Measurements from ENCODE around the gene TMED4.

The TMED4 gene

DNA sequence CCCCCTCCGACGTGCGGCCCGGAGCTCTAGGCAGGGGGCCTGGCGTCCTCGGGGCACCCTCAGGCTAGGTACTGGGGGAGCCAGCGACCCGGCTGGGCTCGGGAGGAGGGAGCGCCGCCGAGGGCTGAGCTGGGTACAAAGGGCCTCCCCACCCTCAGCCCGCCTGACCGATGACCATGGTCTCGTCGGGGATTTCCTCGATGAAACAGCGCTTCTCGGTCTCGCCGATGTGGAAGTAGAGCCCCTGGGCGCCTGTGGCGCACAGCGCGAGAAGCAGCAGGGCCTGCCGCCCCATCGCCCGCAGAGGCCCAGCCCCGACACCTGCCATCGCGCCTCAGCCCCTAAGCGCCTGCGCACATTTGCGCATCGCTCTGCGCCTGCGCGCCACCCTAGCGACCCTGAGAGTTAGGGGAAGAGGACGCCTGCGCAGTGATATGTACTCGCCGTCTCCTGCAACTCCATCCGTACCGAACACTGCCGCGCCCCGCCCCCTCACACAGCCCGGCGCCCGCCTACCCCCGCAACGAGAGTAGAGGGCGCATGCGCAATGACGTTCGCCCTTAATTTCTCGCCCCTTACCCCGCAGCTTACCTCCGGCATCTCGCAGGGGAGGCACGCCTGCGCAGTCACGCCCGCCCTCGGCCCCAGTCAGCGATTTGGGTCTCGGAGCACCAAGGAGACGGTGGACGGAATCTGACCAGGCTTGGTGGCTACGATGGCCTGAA lies at the start of gene TMED4:
Gene TMED4, minus strand, starts transcription at position 353 of the 725 bp plus-strand sequence. Its CDS starts 25 bp downstream, at position 328.
- peak; percentile 100 for DNase-seq

DNA sequence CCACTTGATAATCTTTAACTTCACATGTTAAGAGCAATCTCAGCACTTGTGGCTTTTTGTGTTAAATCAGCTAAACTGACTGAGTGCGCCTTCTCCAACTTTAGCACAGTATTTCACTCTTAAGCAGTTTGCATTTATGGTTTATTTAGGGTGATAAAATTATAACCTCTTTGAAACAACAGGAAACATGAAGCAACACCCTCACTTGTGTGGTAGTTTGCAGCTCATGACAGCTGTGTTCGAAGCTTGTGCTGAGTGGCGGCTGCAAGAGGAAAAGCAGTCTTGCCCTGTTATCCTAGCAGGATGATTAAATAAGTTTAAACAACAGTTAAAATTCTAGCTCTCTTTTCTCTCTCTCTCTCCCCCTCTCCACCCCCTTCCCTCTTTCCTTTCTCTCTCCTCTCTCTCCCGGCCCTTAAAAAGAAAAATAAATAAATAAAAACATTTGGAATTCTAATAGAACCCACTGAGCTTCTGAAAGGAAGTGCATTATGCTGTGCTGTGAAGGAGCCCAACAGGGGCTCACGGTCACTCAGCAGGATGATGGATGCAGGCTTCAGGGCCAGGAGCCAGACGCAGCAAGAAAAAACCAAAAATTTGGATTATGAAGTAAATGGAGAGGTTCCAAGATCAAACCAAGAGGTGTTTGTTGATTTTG lies 49.6 kb upstream of the TMED4 start:
- peak; percentile 34 to 70 for DNase-seq

DNA sequence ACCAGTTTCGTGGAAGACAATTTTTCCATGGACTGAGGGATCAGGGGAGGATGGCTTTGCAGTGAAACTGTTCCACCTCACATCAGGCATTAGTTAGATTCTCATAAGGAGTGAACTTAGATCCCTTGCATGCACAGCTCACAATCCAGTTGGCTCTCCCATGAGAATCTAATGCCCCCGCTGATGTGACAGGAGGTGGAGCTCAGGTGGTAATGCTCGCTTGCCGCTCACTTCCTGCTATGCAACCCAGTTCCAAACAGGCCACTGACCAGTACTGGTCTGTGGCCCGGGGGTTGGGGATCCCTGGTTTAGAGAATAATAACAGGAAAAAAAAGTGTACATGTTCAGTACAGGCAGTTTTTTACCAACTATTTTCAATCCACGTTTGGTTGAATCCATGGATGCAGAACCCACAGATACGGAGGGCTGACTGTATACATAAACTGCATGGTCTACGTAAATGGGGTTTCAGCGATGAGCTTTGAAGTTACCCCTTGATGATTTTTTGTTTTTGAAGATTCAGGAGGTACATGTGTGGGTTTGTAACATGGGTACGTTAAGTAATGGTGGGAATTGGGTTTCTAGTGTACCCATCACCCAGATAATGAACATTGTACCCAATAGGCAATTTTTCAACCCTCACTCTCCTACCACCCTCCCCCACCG lies 48.9 kb upstream of the TMED4 start:
- no peak for DNase-seq

DNA sequence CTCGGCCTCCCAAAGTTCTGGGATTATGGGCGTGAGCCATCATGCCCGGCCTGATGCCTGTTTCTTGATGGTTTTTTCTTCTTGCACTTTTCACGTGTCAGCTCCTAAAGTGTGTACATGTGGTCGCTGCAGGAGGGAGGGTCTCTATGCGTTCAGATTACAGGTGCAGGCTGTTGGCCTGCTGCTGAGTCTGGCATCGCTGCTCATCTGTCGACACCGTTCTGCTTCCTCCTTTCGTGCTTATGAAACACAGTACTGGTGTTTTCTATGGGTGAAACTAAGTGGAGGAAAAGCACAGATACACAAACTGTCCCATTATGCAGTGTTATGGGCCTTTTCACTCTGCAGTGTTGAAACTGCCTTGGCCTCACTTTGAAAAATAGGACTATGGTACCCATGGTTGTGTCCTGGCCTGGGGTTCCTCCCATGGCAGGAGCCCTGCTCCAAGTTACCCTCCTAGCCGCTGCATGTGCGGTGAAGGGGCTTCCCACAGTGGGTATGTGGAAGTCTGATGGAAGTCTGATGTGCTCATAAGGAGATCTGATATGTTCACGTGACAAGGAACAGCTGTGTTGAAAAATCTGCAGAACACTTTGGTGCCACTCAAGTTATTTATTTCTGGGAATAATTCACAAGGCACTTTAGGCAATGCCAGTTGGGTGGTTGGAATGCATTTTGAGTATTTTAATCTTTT lies 47.9 kb upstream of the TMED4 start:
- no peak for DNase-seq

DNA sequence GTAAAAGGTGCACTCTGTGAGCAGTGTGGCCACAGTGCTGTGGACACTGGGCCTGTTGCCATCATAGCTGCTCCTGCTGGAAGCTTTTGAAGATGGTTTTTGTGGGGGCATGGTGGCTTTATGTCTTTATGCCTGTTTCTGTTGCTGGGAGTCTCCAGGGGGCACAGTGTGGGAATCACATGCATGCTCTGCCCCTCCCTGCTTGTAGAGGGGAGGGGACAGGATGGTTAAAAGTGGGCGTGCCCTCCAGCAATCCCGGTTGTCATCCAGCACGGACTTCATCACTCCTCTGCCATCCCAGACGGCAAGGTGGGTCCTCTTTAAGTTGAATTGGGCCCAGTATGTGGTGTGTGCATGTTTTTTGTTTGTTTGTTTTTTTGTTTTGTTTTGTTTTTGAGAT lies 44.6 kb upstream of the TMED4 start:
- DNase-seq: no peak

DNA sequence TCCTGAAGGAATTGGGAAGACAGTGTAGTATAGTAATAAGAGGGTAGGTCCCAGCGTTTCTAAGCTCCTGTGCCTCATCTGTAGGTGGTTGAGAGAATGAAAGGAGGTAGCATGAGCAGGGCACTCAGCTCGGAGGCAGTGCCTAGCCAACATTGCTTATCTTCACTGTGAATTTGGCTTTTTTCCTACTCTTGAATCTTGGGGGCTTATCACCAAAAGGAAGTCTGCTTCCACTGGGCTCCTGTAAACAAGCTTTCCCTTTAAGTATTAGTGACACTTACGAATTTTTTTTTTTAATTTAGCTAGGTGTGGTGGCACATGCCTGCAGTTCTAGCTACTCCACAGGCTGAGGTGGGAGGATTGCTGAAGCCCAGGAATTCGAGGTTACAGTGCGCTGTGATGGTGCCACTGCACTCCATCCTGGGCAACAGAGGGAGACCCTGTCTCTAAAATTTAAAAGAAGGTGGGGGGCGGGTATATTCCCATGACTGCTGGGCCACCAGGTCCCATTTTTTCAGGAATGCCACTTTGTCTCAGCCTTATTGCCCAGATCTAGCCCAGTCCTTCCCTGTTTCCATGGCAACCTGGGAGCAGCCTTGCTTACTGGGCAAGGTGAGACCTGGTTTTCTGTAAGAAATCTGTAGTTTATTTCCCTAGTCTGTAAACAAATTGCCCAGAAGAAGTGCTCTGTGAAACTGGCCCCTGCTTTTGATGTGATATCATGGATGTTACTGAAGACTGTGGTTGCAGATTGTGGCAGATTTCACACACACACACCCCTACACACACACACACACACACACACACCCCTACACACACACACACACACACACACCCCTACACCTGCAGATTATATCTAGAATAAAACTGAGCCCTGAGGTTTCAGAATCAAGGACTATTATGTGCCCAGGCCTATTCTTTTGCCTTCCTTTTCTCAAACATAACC lies 43.8 kb upstream of the TMED4 start:
- peak in 1 of 2 donors; percentile 54 for DNase-seq

DNA sequence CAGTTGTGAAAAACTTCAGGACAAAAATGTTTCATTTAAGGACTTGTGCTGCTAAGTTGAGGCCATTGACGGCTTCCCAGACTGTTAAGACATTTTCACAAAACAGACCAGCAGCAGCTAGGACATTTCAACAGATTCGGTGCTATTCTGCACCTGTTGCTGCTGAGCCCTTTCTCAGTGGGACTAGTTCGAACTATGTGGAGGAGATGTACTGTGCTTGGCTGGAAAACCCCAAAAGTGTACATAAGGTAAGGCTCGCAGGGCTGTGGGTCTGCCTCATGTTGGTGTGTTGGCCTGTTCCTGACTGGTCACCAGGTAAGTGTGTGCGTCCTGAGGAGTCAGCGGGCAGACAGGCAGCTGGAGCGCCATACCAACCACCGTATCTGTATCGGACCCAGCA lies 42.3 kb upstream of the TMED4 start:
- no peak for DNase-seq

DNA sequence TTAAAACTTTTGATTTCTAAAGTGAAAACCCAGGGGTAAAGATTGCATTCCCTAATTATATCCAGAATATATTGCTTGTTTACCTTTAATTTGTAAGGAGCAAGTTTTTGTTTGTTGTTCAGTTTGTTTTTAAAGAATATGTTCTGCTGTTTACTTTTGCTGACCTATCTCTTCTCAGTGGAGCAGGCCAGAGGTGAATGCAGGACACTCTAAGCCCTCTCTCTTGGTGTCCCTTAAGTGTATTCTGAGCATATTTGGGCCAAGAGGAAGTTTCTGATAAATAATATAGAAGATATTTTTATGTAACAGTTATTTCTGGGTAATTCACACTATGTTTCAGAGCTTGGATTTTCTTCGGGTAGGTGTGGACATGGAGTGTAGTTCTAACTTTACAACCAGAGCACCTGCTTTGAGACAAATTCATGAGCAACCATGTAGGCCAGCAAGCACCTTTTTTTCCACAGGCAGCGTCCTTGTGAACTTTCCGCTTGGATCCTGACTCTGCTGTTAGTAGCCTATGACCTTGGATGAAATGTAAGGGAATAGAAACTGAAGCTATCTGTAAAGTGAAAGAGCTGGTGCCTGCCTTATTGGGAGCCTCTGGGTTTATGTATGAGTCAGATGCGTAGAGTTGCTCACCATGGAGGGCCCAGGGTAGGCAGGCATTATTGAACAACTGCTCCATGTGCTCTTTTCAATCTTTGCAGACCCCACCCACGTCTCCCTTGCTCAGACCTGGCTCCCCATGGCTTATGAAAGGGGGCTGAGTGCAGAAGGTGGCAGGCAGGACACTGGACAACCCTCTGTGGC lies 40.5 kb upstream of the TMED4 start:
- DNase-seq: peak in 1 of 2 donors; percentile 63

DNA sequence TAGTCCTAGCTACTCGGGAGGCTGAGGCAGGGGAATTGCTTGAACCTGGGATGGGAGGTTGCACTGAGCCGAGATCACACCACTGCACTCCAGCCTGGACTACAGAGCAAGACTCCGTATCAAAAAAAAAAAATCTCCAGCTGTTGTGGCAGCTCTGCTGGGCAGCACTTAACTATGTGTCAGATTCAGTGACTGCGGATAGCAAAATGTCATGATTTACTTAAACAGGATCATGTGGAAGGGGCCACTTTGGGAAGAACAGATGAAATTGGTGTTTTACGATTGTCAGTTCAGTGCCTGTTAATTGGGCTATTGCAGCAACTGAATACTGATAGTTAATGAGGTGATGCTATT lies 39.7 kb upstream of the TMED4 start:
- no peak for DNase-seq

DNA sequence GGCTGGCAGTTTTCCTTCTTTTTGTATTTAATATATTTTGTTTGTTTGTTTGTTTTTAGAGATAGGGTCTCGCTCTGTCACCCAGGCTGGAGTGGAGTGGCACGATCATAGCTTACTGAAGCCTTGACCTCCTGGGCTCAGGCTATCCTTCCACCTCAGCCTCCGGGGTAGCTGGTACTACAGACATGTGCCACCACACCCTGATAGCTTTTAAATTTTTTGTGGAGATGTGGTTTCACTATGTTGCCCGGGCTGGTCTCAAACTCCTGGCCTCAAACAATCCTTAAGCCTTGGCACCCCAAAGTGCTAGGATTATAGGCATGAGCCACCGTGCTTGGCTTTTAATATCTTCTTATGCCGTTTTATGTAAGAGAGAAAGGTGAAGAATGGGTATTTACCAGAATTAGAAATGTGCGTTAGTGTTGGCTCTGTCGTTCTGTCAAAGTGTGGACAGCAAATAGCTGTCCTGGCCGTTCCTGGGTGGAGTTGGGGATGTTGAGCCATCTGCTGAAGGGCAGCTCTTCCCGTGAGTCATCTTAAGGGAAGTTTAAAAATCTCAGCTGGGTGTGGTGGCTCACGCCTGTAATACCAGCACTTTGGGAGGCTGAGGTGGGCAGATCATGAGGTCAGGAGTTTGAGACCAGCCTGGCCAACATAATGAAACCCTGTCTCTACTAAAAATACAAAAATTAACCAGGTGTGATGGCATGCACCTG lies 39.2 kb upstream of the TMED4 start:
- DNase-seq: peak in 1 of 2 donors; percentile 50

DNA sequence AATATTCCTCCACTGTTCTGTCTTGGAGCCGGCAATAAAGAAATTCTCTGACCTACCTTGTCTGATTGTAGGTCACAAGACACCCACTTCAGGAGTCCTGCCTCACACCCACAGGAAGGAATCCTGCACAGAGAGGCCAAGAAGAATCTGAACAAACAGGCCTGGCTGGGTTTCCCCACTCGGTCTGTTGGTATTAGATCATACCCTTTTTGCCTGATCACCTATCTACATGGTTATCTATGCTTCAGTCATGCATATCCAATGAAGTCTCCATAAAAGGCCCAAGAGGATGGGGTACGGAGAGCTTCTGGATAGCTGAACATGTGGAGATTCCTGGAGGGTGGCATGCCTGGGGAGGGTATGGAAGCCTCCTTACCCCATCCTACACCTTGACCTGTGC lies 36.7 kb upstream of the TMED4 start:
- peak in 1 of 2 donors; percentile 63 for DNase-seq

DNA sequence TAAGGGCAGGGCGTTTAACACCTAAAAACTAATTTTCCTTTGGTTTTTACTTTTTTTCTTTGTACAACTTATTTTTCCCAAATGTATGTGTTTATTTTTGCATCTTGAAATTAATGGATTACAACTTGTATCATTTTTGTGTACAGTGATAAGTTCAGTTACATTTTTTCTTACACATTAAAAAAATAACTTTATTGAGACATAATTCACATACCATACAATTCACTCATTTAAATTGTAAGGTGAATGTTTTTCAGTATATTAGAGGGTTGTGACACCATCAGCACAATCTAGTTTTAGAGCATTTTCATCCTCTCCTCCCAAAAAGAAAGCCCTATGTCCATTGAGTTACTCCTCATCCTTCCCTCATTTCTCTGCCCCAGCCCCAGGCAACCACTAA lies 36.0 kb upstream of the TMED4 start:
- no peak for DNase-seq

DNA sequence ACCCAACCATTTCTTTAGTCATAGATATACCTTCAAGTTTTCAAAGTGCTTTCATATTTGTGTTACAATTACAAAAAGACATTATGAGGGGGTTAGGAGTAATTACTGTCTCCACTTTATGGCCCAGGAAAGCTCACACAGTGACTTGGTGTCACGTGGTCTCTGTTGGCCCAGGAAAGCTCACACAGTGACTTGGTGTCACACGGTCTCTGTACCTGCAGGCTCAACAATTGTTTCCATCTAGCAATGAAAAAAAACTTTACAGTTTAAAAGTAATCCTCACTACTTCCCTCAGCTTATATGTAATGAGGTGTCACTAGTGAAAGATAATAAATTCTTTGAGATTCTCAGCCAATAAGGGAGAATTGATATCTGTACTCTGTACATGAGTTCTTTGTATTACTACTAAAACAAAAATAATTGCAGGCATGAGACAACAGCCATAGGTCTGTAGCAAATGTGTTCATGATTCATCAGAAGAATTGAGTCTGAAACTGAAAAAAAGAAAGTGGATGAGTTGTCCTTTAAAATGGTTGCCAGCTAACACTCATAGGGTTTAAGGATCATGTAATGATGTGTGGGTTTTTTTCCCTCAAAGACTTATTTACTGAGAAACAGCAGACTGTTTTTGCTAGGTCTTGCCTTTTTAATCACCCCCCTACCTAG lies 35.3 kb upstream of the TMED4 start:
- no peak for DNase-seq

DNA sequence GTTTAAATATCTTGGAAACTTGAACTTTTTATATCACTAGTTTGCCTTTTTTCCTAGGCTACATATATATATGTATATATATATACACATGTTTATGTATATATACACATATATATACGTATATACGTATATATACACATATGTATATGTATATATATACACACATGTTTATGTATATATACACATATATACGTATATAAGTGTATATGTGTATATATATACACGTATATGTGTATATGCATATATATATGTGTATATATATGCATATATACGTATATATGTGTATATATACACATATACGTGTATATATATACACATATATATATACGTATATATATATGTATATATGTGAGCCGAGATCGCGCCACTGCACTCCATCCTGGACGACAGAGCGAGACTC lies 34.5 kb upstream of the TMED4 start:
- no peak for DNase-seq

DNA sequence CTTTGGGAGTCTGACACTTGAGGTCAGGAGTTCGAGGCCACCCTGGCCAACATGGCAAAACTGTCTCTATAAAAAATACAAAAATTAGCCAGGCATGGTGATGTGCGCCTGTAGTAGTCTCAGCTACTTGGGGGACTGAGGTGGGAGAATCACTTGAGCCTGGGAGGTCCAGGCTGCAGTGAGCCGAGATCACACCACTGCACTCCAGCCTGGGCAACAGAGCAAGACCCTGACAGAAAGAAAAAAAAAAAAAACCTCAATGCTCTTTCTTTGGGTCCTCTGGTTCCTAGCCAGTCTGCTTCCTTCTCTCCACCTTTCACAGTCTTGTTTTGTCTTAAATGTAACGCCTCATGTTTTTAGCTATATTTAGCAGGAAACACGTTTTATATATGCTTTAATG lies 33.8 kb upstream of the TMED4 start:
- DNase-seq: no peak

DNA sequence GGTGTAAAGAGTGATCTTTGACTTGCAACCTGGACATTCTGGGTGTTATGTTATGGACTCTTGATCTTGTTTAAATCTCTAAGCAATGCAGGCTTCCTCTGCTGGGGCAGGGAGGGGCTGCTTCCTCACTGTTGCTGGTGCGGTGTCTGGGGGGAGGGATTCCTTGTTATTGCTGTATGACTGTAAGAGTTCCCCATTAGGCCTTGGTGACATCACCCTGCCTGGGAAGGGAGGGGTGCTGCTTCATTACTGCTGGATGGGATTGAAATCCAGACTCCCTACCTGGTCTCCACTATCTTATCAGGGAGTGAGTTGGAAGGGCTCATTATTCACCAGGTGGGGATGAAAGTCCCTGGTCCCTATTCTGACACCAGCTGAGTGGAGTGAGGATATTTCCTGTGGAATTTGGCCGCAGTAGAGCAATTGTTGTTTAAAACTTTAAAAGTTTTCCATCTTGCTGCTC lies 33.1 kb upstream of the TMED4 start:
- peak; percentile 65 to 70 for DNase-seq

DNA sequence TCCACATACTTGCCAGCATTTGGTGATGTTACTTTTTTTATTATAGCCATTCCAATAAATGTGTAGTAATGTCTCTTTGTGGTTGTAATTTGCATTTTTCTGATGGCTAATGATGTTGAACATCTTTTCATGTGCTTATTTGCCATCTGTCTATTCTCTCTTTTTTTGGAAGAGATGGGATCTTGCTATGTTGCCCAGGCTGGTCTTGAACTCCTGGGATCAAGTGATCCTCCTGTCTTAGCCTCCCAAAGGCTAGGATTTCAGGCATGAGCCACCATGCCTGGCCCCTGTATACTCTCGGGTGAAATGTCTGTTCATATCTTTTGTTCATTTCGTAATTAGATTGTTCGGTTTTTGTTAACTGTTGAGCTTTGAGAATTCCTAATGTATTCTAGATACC lies 27.8 kb upstream of the TMED4 start:
- no peak for DNase-seq

DNA sequence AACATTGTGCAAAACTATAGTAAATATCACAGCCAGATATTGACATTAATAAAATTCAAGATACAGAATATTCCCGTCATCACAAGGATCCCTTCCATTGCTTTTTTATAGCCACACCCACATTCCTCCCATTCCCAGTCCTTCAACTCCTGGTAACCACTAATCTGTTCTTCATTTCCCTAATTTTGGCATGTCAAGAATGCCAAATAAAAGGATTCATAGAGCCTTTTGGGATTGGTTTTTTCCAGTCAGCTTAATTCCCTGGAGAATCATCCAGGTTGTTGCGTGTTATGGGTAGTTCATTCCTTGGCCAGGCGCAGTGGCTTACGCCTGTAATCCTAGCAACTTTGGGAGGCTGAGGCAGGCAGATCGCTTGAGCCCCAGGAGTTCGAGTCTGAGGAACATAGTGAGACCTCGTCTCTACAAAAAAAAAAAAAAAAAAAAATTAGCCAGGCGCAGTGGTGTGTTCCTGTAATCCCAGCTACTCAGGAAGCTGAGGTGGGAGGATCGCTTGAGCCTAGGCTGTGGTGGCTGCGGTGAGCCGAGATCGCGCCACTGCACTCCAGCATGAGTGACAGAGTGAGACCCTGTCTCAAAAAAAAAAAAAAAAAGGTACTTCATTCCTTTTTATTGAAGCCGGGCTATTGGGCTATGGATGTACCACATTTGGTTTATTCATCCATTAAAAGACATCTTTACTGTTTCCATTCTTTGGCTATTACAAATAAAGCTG lies 27.1 kb upstream of the TMED4 start:
- peak in 1 of 2 donors; percentile 57 for DNase-seq
